Germinal center (tissue), 1 donor: ENCODE measurements around the gene SPC25.
"Not testable (repeated sequence)": the region's sequence is repeated elsewhere in the genome, so short reads cannot be mapped to it uniquely, and the experiment has no call there.

Source experiments
- DNase-seq: peaks from one replicate; pipeline ENCODE4 v3.0.0; 2012; ENCODE audit warnings: mixed read lengths, low spot score

SPC25 gene, protein sequence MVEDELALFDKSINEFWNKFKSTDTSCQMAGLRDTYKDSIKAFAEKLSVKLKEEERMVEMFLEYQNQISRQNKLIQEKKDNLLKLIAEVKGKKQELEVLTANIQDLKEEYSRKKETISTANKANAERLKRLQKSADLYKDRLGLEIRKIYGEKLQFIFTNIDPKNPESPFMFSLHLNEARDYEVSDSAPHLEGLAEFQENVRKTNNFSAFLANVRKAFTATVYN

DNA sequence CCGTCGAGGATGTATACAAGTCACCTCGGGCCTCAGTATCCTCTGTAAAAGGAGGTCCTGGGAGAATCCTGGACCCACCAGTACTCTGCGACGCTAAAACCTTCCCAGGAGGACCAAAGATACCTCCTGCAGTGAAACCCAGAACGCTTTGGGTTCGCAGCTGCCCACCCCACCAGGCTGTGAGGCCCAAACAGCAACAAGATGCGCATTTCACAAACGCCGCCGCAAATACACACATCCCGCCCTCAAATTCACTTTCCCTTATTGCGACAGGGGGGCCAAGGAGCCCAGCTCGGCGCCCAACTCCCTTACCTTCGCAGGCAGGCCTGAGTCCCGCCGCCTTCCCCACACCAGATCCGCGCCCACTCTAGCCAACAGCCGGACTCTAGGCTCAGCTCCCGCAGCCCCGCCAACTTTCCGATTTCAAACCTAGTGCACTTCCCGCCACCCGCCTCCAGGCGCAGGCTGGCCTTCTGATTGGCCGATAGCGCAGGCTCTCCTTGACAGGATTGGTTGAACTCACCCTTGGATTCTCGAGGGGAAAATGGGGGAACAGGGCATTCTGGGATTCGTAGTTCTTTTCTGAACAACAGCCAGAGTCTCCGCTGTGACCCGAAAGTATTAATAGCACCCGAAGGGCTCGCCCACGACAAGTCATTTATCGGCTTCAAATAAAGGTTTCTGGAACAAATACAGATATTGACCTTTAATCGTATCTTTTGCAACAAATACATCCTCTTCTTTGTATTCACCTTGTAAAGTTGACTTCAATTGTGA, at the start of gene SPC25:
TSS of gene SPC25 (minus strand) at position 425 of the 777 bp plus-strand sequence. CDS start 911 bp downstream, outside the sequence.
- peak; percentile 97 for DNase-seq

DNA sequence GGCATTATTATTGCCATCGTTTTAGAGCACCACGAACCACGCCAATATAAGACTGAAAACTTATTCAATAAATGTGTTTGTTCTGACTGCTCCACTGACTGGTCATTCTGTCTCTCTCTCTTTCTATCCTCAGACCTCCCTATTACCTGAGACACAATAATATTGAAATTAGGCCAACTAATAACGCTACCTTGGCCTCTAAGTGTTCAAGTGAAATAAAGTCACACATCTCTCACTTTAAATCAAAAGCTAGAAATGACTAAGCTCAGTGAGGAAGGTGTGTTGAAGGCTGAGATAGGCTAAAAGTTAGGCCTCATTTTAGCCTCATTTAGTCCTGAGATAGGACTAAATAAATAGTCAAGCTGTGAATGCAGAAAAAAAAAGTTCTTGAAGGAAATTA, 49.7 kb upstream of the SPC25 start:
- no peak for DNase-seq

GRCh38 chr2:168939061-168939460, 48.8 kb upstream of the SPC25 start:
- DNase-seq = no peak

DNA sequence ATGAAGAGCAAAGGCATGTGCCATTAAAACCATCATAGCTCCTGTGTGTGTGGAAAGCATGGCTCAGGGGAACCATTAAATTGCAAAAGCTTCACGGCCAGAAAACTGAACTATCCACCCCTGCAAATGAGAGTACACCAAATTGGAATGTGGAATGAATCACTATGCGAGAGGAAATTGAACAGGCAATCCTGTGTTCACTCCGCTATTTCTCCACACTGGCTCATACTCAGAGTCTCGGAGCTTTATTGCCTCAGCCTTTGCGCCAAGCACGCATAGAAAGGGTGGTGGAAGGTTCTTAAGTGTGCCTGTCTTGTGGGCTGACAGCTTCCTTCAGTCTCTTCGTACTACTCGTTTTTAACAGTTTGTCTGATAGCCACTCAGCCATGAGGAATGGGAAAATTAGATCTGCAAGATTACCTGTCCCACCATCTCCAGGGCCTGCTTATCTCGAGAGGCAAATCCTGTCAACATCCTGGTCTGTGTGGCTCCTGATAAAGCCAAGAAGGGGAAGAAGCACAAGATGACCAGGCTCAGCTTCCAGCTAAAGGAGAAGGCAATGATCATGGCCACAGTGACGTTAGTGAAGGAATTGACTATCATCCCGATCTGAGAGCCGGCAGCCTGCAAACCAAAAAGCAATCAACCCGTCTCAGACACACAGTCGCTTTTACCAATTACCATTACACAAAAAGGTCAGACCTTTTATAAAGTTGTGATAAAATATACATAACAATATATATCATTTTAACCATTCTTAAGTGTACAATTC, 45.8 kb upstream of the SPC25 start:
- DNase-seq = no peak

DNA sequence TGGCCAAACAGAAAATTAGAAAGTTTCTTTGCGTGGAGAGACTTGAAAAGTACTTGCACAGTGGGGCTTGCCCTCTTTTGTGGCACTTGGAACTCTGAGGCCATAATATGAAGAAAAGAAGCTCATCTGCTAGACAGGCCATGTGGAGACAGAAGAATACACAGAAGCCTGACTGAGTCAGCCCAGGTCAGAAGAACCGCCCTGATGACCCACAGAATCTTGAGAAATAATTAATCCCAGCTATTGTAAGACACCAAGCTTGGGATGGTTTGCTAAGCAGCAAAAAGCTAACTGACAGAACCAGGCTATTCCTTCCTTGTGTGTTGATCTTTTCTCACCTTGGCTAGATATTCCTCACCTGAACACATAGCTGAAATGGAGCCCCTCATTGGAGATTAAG, 44.6 kb upstream of the SPC25 start:
- no peak for DNase-seq

DNA sequence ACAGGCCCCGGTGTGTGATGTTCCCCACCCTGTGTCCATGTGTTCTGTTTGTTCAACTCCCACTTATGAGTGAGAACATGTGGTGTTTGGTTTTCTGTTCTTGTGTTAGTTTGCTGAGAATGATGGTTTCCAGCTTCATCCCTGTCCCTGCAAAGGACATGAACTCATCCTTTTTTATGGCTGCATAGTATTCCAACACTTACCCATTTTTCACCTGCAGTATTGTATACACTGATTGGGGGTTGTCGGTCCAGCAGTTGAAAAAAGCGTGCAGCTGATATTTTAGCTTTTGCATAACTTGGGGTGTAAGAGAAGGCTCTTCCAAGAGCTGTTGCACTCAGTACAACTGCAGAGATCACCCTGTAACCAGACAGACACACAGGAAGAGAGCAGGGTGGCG, 41.9 kb upstream of the SPC25 start:
- DNase-seq = not testable (repeated sequence)

- DNase-seq = no peak
Observed at GRCh38 chr2:168930242-168930641, 40.0 kb upstream of the SPC25 start.

- DNase-seq = no peak
Observed at GRCh38 chr2:168929031-168929430, 38.8 kb upstream of the SPC25 start.

GRCh38 chr2:168928113-168928831, 38.0 kb upstream of the SPC25 start:
- DNase-seq = no peak

DNA sequence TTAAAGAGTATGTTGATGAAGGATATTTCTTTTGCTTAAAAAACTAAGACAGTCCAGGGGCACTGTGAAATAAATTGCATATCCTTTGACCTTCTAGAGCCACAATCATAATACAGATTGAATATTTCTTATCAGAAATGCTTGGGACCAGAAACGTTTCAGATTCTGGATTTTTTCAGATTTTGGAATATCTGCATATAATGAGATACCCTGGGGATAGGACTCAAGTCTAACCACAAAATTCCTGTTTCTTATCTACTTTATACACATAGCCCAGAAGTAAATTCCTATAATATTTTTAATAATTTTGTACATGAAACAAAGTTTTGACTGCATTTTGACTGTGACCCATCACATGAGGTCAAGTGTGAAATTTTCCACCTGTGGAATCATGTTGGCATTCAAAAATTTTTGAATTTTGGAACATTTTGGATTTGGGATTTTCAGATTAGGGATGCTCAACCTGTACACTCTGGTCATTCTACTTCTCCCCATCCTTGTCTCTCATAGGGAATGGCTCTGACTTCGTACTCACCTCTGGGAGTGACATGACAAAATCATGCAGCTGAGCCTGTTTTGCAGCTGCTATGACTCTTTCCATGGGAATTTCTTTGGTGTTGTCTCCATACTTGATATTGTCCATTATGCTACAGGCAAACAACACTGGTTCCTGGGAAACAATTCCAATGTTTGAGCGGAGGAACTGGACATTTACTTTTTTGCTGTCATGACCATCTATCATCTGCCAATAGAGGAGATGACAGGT, 36.6 kb upstream of the SPC25 start:
- DNase-seq = no peak

DNA sequence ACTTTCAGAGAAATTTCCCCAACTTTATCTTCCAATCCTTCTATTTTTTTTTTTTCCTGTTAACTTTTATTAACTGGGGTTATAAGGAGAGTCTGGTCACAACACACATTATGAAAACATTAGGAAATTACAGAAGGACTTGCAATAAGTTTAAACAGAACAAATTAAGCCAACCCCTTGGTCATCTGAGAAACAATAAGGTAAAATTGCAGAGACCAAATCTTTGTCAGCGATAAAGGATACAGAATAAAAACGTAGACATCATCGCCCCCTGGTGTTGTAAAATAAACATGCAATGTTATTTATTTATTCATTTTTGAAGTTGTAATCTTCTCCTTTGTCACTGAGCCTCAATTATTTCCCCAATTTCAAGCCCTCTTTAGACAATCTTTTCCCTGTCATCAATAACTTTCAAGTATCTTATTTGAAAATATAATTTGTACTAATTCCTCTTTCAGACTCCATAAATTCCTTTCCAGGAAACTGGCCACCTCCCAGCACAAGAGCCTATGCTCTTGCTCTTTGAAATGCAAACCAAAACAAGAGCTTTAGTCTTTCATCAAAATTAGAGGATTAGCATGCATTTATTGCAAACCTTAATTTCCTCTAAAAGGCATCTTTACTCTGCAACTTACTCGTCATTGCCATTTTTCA, 30.4 kb upstream of the SPC25 start:
- DNase-seq = peak; percentile 25

GRCh38 chr2:168916331-168916675, 26.1 kb upstream of the SPC25 start:
- DNase-seq = no peak

- no peak for DNase-seq
Observed at GRCh38 chr2:168915441-168916330, 25.5 kb upstream of the SPC25 start.

GRCh38 chr2:168913495-168913894, 23.3 kb upstream of the SPC25 start:
- DNase-seq = no peak

- DNase-seq = no peak
Observed at GRCh38 chr2:168912901-168913369, 22.7 kb upstream of the SPC25 start.

DNA sequence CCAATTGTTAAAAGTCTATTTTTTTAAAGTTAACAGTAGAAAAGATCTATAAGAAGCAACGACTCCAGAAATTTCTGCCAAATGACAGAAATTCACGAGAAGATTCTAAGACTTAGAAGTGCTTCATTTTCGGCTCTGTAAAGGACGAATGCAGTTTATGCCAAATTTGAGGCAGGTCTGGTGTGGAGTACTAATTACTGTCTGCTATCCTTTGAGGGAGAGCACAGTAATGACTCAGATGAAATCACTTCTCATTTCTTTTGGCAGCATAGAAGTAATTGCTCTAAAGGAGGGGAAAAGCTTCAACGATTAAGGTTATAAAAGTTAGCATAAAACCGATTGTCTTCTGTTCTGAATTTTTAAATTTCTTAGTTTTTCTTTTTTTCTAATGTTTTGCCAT, 22.2 kb upstream of the SPC25 start:
- DNase-seq = no peak

- no peak for DNase-seq
Observed at GRCh38 chr2:168910330-168910729, 20.1 kb upstream of the SPC25 start.

DNA sequence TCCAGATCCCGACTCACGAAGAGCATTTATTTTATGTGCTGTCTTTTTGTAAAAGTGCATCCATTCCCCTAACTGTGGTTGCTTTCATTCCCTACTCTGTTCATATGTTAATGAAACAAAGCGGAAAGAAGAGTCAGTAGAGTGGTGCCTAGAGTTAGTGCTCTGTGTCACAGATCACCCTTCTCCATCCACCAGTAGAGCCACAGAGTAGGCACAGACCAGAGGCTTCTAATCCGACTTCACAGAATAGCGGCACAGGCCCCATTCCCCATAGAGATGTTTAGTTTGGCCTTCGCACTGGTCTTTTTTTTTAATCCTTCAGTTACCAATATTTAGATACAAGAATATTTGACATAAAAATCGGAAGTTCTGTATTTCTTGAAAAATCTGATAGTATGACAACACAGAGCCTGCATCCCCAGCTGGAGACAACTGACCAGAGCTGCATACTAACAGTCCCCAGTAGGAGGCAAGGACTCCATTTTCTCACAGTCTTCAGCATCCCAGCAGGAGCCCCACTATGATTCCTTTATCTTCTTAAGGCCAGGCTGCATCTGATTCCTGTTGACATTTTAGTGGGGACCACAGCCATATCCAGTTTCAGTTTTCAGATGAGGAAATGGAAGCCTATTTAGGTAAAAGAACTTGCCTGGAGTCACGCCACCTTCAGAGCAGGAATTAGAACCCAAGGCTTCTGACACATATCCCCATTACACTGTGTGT, 17.9 kb upstream of the SPC25 start:
- DNase-seq = no peak

- DNase-seq = no peak
Observed at GRCh38 chr2:168904358-168904757, 14.1 kb upstream of the SPC25 start.
